IMR-90 (cell line): Measurements from ENCODE around the gene TCIRG1. TPM values are rescaled to one million over a fixed set of nuclear protein-coding genes. Genes with fewer than 3 reads are reported as not detected.
A peak's percentile ranks its signal among the peaks of the same experiment; 100 is the strongest.

Experiments
- ATAC-seq: fragments of 200-7000 bp; cut with Tn5 transposase; 2 replicates; pipeline ENCODE4 v1.9.1; 2020; ENCODE audit warnings: low read depth, mild to moderate bottlenecking, moderate library complexity
- BruUV-seq: library from RNA; stranded (reverse); fragments of 400-500 nt; replicated peaks from 2 replicates; lab custom pipeline; 2021; lab: Mats Ljungman, UMichigan
- CTCF ChIA-PET: fragments of 300-600 bp; formaldehyde crosslinking; extraction: SDS; loops from one replicate; lab custom pipeline; 2021; ENCODE audit warnings: antibody characterized with exemption; lab: Yijun Ruan, JAX
- POLR2A ChIA-PET: fragments of 300-600 bp; sonication (Branson Sonifier 250); formaldehyde crosslinking; loops from one replicate; lab custom pipeline; 2022; ENCODE audit warnings: antibody characterized with exemption; ENCODE audit not compliant: unreplicated experiment; lab: Charles Lee
- DNase-seq: peaks from one replicate; pipeline ENCODE4 v3.0.0; 2013
- H2AFZ ChIP-seq: replicated peaks from 2 replicates; pipeline ENCODE3; 2013; ENCODE audit warnings: low read length, mild to moderate bottlenecking; ENCODE audit not compliant: poor library complexity
- H2AK5ac ChIP-seq: 2 replicates; pipeline ENCODE4 v1.6.1; 2013; ENCODE audit warnings: low read depth, low read length, inconsistent platforms
- H2AK9ac ChIP-seq: replicated peaks from 2 replicates; pipeline ENCODE3; 2013; ENCODE audit warnings: mild to moderate bottlenecking, low read depth, low read length, moderate library complexity; ENCODE audit not compliant: poor library complexity
- H2BK120ac ChIP-seq: 2 replicates; pipeline ENCODE4 v1.6.1; 2013; ENCODE audit warnings: low read depth, low read length, inconsistent platforms
- H2BK15ac ChIP-seq: 3 replicates; pipeline ENCODE4 v1.6.1; 2013; ENCODE audit warnings: low read depth, low read length, inconsistent platforms
- H2BK20ac ChIP-seq: 2 replicates; pipeline ENCODE4 v1.6.1; 2013; ENCODE audit warnings: low read depth, mild to moderate bottlenecking, inconsistent platforms, low read length, moderate library complexity
- H2BK5ac ChIP-seq: 2 replicates; pipeline ENCODE4 v1.6.1; 2013; ENCODE audit warnings: mild to moderate bottlenecking, low read depth, low read length, inconsistent platforms; ENCODE audit not compliant: poor library complexity, severe bottlenecking
- H3K14ac ChIP-seq: replicated peaks from 2 replicates; pipeline ENCODE4 v1.6.1; 2013; ENCODE audit warnings: low read depth, low read length, inconsistent platforms
- H3K18ac ChIP-seq: 2 replicates; pipeline ENCODE4 v1.6.1; 2013; ENCODE audit warnings: low read depth, low read length, control low read depth
- H3K23ac ChIP-seq: 2 replicates; pipeline ENCODE4 v1.6.1; 2013; ENCODE audit warnings: low read depth, low read length, inconsistent platforms
- H3K27ac ChIP-seq: 2 replicates; pipeline ENCODE4 v1.5.1; 2013; ENCODE audit warnings: mild to moderate bottlenecking, control low read depth, low read length; ENCODE audit not compliant: insufficient read depth
- H3K27me3 ChIP-seq: 2 replicates; pipeline ENCODE4 v1.6.1; 2013; ENCODE audit warnings: low read length; ENCODE audit not compliant: control insufficient read depth, insufficient read depth
- H3K36me3 ChIP-seq: 2 replicates; pipeline ENCODE4 v1.6.1; 2013; ENCODE audit warnings: low read length, mixed read lengths; ENCODE audit not compliant: control insufficient read depth, insufficient read depth
- H3K4ac ChIP-seq: 2 replicates; pipeline ENCODE4 v1.6.1; 2013; ENCODE audit warnings: low read depth, low read length, inconsistent platforms
- H3K4me1 ChIP-seq: 2 replicates; pipeline ENCODE4 v1.6.1; 2013; ENCODE audit warnings: low read length, mixed read lengths; ENCODE audit not compliant: control insufficient read depth, insufficient read depth
- H3K4me2 ChIP-seq: 2 replicates; pipeline ENCODE4 v1.6.1; 2013; ENCODE audit warnings: low read depth, mild to moderate bottlenecking, control low read depth, low read length, moderate library complexity
- H3K4me3 ChIP-seq: 2 replicates; pipeline ENCODE4 v1.5.1; 2013; ENCODE audit warnings: low read depth, mild to moderate bottlenecking, control low read depth, low read length, moderate library complexity; ENCODE audit not compliant: insufficient read depth
- H3K56ac ChIP-seq: 2 replicates; pipeline ENCODE4 v1.6.1; 2013; ENCODE audit warnings: low read length, inconsistent platforms; ENCODE audit not compliant: insufficient read depth; ENCODE audit errors: extremely low read depth
- H3K79me1 ChIP-seq, 2 experiments: 2 replicates each; pipeline ENCODE4 v1.6.1; 2013; ENCODE audit warnings: low read length in 2 of 2, inconsistent platforms in 1 of 2, low read depth in 1 of 2
- H3K9ac ChIP-seq: 2 replicates; pipeline ENCODE4 v1.6.1; 2013; ENCODE audit warnings: low read depth, low read length, control low read depth
- H3K9me1 ChIP-seq: 2 replicates; pipeline ENCODE4 v1.6.1; 2013; ENCODE audit warnings: low read length, inconsistent platforms; ENCODE audit not compliant: insufficient read depth
- H3K9me3 ChIP-seq: 2 replicates; pipeline ENCODE4 v1.6.1; 2013; ENCODE audit warnings: low read length; ENCODE audit not compliant: control insufficient read depth, insufficient read depth
- H4K20me1 ChIP-seq: 2 replicates; pipeline ENCODE4 v1.6.1; 2013; ENCODE audit warnings: low read length, inconsistent platforms; ENCODE audit not compliant: insufficient read depth
- H4K5ac ChIP-seq: 2 replicates; pipeline ENCODE4 v1.6.1; 2013; ENCODE audit warnings: mild to moderate bottlenecking, low read depth, low read length, control low read depth
- H4K8ac ChIP-seq, 2 experiments: 2 replicates each; pipeline ENCODE4 v1.6.1; 2013; ENCODE audit warnings: low read depth in 2 of 2, low read length in 2 of 2, control low read depth in 1 of 2, inconsistent platforms in 1 of 2
- H4K91ac ChIP-seq: 2 replicates; pipeline ENCODE4 v1.6.1; 2013; ENCODE audit warnings: low read depth, low read length, inconsistent platforms; ENCODE audit not compliant: insufficient read depth
- BHLHE40 ChIP-seq: fragments of 150-350 bp; IDR thresholded peaks from 2 replicates; pipeline ENCODE4 v1.6.1; 2016; ENCODE audit warnings: mild to moderate bottlenecking, low read depth, low read length
- CEBPB ChIP-seq: IDR thresholded peaks from 2 replicates; pipeline ENCODE4 v1.6.1; 2012; ENCODE audit warnings: low read depth, low read length, improper control_type of control experiment
- CHD1 ChIP-seq: IDR thresholded peaks from 2 replicates; pipeline ENCODE4 v1.6.1; 2012; ENCODE audit warnings: low read depth, low read length, improper control_type of control experiment
- FOS ChIP-seq: fragments of 150-350 bp; IDR thresholded peaks from 2 replicates; pipeline ENCODE4 v1.6.1; 2016; ENCODE audit warnings: low read depth, low read length
- MAFK ChIP-seq: IDR thresholded peaks from 2 replicates; pipeline ENCODE4 v1.6.1; 2012; ENCODE audit warnings: low read depth, low read length, improper control_type of control experiment
- MXI1 ChIP-seq: IDR thresholded peaks from 2 replicates; pipeline ENCODE4 v1.6.1; 2012; ENCODE audit warnings: low read depth, mild to moderate bottlenecking, low read length, moderate library complexity, borderline replicate concordance
- NFE2L2 ChIP-seq: fragments of 150-350 bp; IDR thresholded peaks from 2 replicates; pipeline ENCODE4 v1.6.1; 2016; ENCODE audit warnings: low read depth, mild to moderate bottlenecking, low read length
- POLR2A ChIP-seq: IDR thresholded peaks from 2 replicates; pipeline ENCODE4 v1.6.1; 2012; ENCODE audit warnings: mild to moderate bottlenecking, low read depth, low read length
- RAD21 ChIP-seq: IDR thresholded peaks from 2 replicates; pipeline ENCODE4 v1.6.1; 2012; ENCODE audit warnings: low read length, improper control_type of control experiment
- RCOR1 ChIP-seq: IDR thresholded peaks from 2 replicates; pipeline ENCODE4 v1.6.1; 2012; ENCODE audit warnings: mild to moderate bottlenecking, low read length, improper control_type of control experiment; ENCODE audit not compliant: insufficient replicate concordance
- RFX5 ChIP-seq: IDR thresholded peaks from 2 replicates; pipeline ENCODE4 v1.8.0; 2012; ENCODE audit warnings: low read depth, mild to moderate bottlenecking, low read length, moderate library complexity
- SMC3 ChIP-seq: fragments of 150-350 bp; IDR thresholded peaks from 2 replicates; pipeline ENCODE4 v1.6.1; 2016; ENCODE audit warnings: low read depth, mild to moderate bottlenecking, antibody characterized with exemption, low read length, moderate library complexity
- WGBS, 2 experiments: methylation state at CpG; one replicate each; pipeline versions ENCODE4 v1.1.5 to v1.1.7; 2013; ENCODE audit warnings: missing lambda C conversion rate in 2 of 2; ENCODE audit not compliant: insufficient read length in 1 of 2; ENCODE audit errors: extremely low coverage in 2 of 2; 5-methylcytosine and 5-hydroxymethylcytosine counted together
- dilution Hi-C: fragments of 300-500 bp; cut with HindIII; formaldehyde crosslinking; loops from one replicate; pipeline ENCODE4 v1.14.3; 2018; ENCODE audit warnings: low sequenced_read_pairs; ENCODE audit not compliant: unreplicated experiment
- in situ Hi-C: fragments of 300-500 bp; cut with MboI; formaldehyde crosslinking; loops from 3 replicates; pipeline ENCODE4 v1.14.3; 2019; ENCODE audit warnings: low sequenced_read_pairs, inconsistent platforms, mixed read lengths
- intact Hi-C: fragments of 100-400 bp; cut with micrococcal nuclease; formaldehyde crosslinking; loops from 2 replicates; pipeline ENCODE4 v1.10.0; 2022
- polyA plus RNA-seq, 3 experiments: library from polyadenylated mRNA; depleted of rRNA; stranded (reverse); fragments of >200 nt; gene quantifications; 2 replicates each; pipeline ENCODE4 v1.2.3, GENCODE V29; 2012; ENCODE audit warnings: low replicate concordance in 1 of 3
- total RNA-seq: library from RNA; depleted of rRNA; stranded (reverse); fragments of >200 nt; gene quantifications from 2 replicates; pipeline ENCODE4 v1.2.3, GENCODE V29; 2012
- TF ChIP-seq, protein P1 (sequence below): fragments of 150-350 bp; IDR thresholded peaks from 2 replicates; pipeline ENCODE4 v1.6.1; 2016; ENCODE audit warnings: low read depth, mild to moderate bottlenecking, low read length, moderate library complexity, borderline replicate concordance
- TF ChIP-seq, protein P2 (sequence below): fragments of 150-350 bp; IDR thresholded peaks from 2 replicates; pipeline ENCODE4 v1.6.1; 2017; ENCODE audit warnings: mild to moderate bottlenecking, antibody characterized with exemption, low read length, low read depth

Gene TCIRG1
- total and polyA plus RNA-seq, 2 of the 4 experiments (the other 2 are of a cell fraction) = 25.3 to 117 TPM

DNA sequence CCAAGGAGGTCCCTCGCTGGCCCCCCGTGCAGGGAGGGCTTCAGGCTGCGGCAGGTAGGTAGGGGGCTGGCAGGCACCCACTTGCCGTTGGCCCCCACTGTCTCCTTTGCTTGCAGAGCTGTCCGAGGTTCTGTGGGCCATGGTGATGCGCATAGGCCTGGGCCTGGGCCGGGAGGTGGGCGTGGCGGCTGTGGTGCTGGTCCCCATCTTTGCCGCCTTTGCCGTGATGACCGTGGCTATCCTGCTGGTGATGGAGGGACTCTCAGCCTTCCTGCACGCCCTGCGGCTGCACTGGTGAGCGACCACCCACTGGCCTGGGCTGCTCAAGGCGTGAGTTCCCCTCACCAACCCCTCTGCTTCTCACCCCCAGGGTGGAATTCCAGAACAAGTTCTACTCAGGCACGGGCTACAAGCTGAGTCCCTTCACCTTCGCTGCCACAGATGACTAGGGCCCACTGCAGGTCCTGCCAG, 11.6 kb downstream of the TCIRG1 start (continued):
- TF ChIP-seq CHD1 = no peak
- TF ChIP-seq MXI1 = no peak
- no peak for TF ChIP-seq RFX5
- no peak for TF ChIP-seq RAD21

DNA sequence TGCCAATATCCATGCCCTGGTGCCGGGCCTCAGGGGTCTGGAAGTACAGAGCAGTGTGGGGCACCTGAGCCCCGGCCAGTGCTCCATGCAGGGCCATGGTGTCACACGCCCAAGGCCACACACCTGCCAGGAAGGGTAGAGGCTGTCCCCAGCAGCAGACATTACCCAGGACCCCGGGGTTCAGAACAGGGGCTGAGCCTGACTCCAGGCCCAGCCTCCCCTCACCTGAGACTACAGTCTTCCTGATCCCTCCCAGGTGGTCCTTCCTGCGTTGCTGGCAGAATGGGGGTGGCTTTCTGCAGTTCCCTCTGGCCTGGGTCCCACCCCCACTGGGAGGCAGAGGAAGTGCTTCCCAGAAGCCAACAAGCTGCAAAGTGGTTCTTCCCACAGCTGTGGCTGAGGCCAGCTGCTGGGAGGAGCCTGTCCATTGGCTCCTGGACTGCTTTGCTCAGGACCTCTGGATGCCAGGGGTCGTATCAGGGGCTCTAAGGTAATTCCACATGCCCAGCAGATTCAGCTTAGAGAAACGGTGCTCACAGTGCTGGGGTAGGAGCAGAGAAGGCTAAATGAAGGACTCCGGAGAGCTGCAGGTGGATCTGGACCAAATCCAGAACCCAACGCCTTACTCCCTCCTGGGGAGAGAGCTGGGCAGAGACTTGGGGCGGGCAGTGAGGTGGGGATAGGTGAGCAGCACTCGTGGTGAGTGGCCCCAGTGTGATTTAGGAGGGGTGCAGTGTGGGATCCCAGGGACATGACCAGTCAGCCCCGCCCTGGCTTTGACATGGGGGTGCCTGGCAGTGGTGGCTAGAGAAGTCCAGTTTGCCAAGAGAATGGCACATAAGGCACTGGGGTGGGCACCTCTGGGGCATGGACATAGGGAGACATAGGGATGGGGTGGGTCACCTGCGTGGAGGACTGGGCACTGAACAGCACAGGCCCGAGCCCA, 12.6 kb downstream of the TCIRG1 start:
- no TSS peak for BruUV-seq
- H3K56ac ChIP-seq = no peak overlapping the region
- WGBS, 2 experiments = 97% methylated on average over 6 of the region's 14 CpGs; no CpG with 5 or more reads in 1 of the 2 experiments
- no peak overlapping the region for H3K9ac ChIP-seq
- H3K27ac ChIP-seq = no peak overlapping the region
- dilution Hi-C loops = no loop called here
- ChIA-PET POLR2A (no interaction called here), CTCF (interaction anchor here (1.4 kb wide), 1 partner anchor 9 kb away, joined by 3 read pairs; no protein-coding TSS in a partner anchor)
- H3K18ac ChIP-seq = no peak overlapping the region
- H3K79me1 ChIP-seq = peaks cover 0 to 5% of the 10 kb centered on the region in 2 experiments; a peak in 3 of 4 replicates
- no peak overlapping the region for H4K5ac ChIP-seq
- no peak overlapping the region for H3K4ac ChIP-seq
- no peak overlapping the region for H2BK15ac ChIP-seq
- peak overlapping the region; percentile 33 for H2AK9ac ChIP-seq
- no peak overlapping the region for H4K91ac ChIP-seq
- no peak overlapping the region for H2BK20ac ChIP-seq
- ATAC-seq = no peak
- in situ Hi-C loops = no loop called here
- H3K27me3 ChIP-seq = no peaks in the 10 kb centered on the region
- peaks cover 4% of the 10 kb centered on the region; the same call in 1 of the 2 replicates for H3K9me1 ChIP-seq
- no peak overlapping the region for H3K4me2 ChIP-seq
- H3K4me3 ChIP-seq = no peak overlapping the region
- H2AK5ac ChIP-seq = no peak overlapping the region
- H2BK120ac ChIP-seq = no peak overlapping the region
- no peak overlapping the region for H2BK5ac ChIP-seq
- H3K23ac ChIP-seq = no peak overlapping the region
- no peaks in the 10 kb centered on the region for H3K9me3 ChIP-seq
- peak overlapping the region; percentile 17 for H2AFZ ChIP-seq
- intact Hi-C loops = no loop called here
- H3K36me3 ChIP-seq = peaks cover 50% of the 10 kb centered on the region
- DNase-seq = no peak
- H4K20me1 ChIP-seq = no peaks in the 10 kb centered on the region; the same call in none of the 2 replicates
- H3K4me1 ChIP-seq = no peaks in the 10 kb centered on the region
- H4K8ac ChIP-seq = no peak overlapping the region
- no peak overlapping the region for H3K14ac ChIP-seq
- TF ChIP-seq, protein P1, sequence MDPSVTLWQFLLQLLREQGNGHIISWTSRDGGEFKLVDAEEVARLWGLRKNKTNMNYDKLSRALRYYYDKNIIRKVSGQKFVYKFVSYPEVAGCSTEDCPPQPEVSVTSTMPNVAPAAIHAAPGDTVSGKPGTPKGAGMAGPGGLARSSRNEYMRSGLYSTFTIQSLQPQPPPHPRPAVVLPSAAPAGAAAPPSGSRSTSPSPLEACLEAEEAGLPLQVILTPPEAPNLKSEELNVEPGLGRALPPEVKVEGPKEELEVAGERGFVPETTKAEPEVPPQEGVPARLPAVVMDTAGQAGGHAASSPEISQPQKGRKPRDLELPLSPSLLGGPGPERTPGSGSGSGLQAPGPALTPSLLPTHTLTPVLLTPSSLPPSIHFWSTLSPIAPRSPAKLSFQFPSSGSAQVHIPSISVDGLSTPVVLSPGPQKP = no peak
- TF ChIP-seq POLR2A = no peak
- no peak for TF ChIP-seq BHLHE40
- TF ChIP-seq NFE2L2 = no peak
- no peak for TF ChIP-seq CEBPB
- TF ChIP-seq RCOR1 = no peak
- TF ChIP-seq RAD21 = no peak
- TF ChIP-seq MAFK = no peak
- no peak for TF ChIP-seq CHD1
- TF ChIP-seq, protein P2, sequence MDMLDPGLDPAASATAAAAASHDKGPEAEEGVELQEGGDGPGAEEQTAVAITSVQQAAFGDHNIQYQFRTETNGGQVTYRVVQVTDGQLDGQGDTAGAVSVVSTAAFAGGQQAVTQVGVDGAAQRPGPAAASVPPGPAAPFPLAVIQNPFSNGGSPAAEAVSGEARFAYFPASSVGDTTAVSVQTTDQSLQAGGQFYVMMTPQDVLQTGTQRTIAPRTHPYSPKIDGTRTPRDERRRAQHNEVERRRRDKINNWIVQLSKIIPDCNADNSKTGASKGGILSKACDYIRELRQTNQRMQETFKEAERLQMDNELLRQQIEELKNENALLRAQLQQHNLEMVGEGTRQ = no peak
- no peak for TF ChIP-seq FOS
- no peak for TF ChIP-seq SMC3
